Trophoblast cell (in vitro differentiated cells and primary cell): Measurements from ENCODE around the gene HNF4A.

Experiments used
- DNase-seq, 2 donors: peaks; one replicate each; pipeline ENCODE4 v3.0.0-alpha.2; 2016
- H2AFZ ChIP-seq: 2 replicates; pipeline ENCODE4 v1.6.1; 2013; ENCODE audit warnings: low read length, moderate library complexity, mild to moderate bottlenecking; ENCODE audit not compliant: insufficient read depth, poor library complexity
- H2AK5ac ChIP-seq: 2 replicates; pipeline ENCODE4 v1.6.1; 2013; ENCODE audit warnings: mild to moderate bottlenecking, low read length
- H2BK120ac ChIP-seq: 2 replicates; pipeline ENCODE4 v1.6.1; 2013; ENCODE audit warnings: low read length, mild to moderate bottlenecking, moderate library complexity; ENCODE audit not compliant: insufficient read depth, poor library complexity
- H2BK12ac ChIP-seq: 2 replicates; pipeline ENCODE4 v1.6.1; 2013; ENCODE audit warnings: mild to moderate bottlenecking, low read length, moderate library complexity
- H2BK5ac ChIP-seq: 2 replicates; pipeline ENCODE4 v1.6.1; 2013; ENCODE audit warnings: low read length, low read depth, moderate library complexity, mild to moderate bottlenecking; ENCODE audit not compliant: poor library complexity
- H3K14ac ChIP-seq: 2 replicates; pipeline ENCODE4 v1.6.1; 2013; ENCODE audit warnings: mild to moderate bottlenecking, low read length
- H3K18ac ChIP-seq: 2 replicates; pipeline ENCODE4 v1.6.1; 2013; ENCODE audit warnings: mild to moderate bottlenecking, low read length
- H3K23ac ChIP-seq: 2 replicates; pipeline ENCODE4 v1.6.1; 2013; ENCODE audit warnings: low read length
- H3K27ac ChIP-seq: 2 replicates; pipeline ENCODE4 v1.5.1; 2013; ENCODE audit warnings: low read depth, mild to moderate bottlenecking, inconsistent platforms, low read length, moderate library complexity
- H3K27me3 ChIP-seq: 2 replicates; pipeline ENCODE4 v1.6.1; 2013; ENCODE audit warnings: inconsistent platforms, mild to moderate bottlenecking, low read length, moderate library complexity; ENCODE audit not compliant: insufficient read depth
- H3K36me3 ChIP-seq, 2 experiments: 1 replicate in 1 of 2; 2 replicates in 1 of 2; pipeline ENCODE4 v1.6.1; 2013; ENCODE audit warnings: low read length in 2 of 2, mild to moderate bottlenecking in 2 of 2, moderate library complexity in 1 of 2; ENCODE audit not compliant: insufficient read depth in 2 of 2, control insufficient read depth in 1 of 2
- H3K4ac ChIP-seq: 2 replicates; pipeline ENCODE4 v1.6.1; 2013; ENCODE audit warnings: low read depth, mild to moderate bottlenecking, low read length, moderate library complexity
- H3K4me1 ChIP-seq, 2 experiments: 1 replicate in 1 of 2; 2 replicates in 1 of 2; pipeline ENCODE4 v1.6.1; 2013; ENCODE audit warnings: low read length in 2 of 2, mild to moderate bottlenecking in 2 of 2, moderate library complexity in 1 of 2; ENCODE audit not compliant: insufficient read depth in 2 of 2, control insufficient read depth in 1 of 2
- H3K4me2 ChIP-seq: 2 replicates; pipeline ENCODE4 v1.6.1; 2013; ENCODE audit warnings: inconsistent platforms, mild to moderate bottlenecking, low read length, moderate library complexity
- H3K4me3 ChIP-seq: 2 replicates; pipeline ENCODE4 v1.5.1; 2013; ENCODE audit warnings: mild to moderate bottlenecking, low read depth, low read length, inconsistent platforms
- H3K79me1 ChIP-seq: one replicate; pipeline ENCODE4 v1.6.1; 2013; ENCODE audit warnings: low read length
- H3K79me2 ChIP-seq: 2 replicates; pipeline ENCODE4 v1.6.1; 2013; ENCODE audit warnings: low read length, mild to moderate bottlenecking; ENCODE audit not compliant: control insufficient read depth, insufficient read depth, poor library complexity
- H3K9ac ChIP-seq: 2 replicates; pipeline ENCODE4 v1.6.1; 2013; ENCODE audit warnings: mild to moderate bottlenecking, low read length
- H3K9me3 ChIP-seq: 2 replicates; pipeline ENCODE4 v1.6.1; 2013; ENCODE audit warnings: low read depth, mild to moderate bottlenecking, control low read depth, inconsistent platforms, low read length; ENCODE audit not compliant: insufficient read depth
- H4K12ac ChIP-seq: 2 replicates; pipeline ENCODE4 v1.6.1; 2013; ENCODE audit warnings: low read depth, mild to moderate bottlenecking, low read length, moderate library complexity
- H4K8ac ChIP-seq: 2 replicates; pipeline ENCODE4 v1.6.1; 2013; ENCODE audit warnings: low read depth, mild to moderate bottlenecking, low read length, moderate library complexity
- H4K91ac ChIP-seq: one replicate; pipeline ENCODE4 v1.6.1; 2013; ENCODE audit warnings: low read depth, mild to moderate bottlenecking, low read length, moderate library complexity
- WGBS: extraction: QIAGEN DNeasy Blood & Tissue Kit; methylation state at CpG from one replicate; pipeline ENCODE4 v1.1.7; 2013; ENCODE audit warnings: missing lambda C conversion rate; ENCODE audit not compliant: insufficient read length, insufficient coverage; ENCODE audit errors: extremely low coverage; 5-methylcytosine and 5-hydroxymethylcytosine counted together

Gene HNF4A

DNA sequence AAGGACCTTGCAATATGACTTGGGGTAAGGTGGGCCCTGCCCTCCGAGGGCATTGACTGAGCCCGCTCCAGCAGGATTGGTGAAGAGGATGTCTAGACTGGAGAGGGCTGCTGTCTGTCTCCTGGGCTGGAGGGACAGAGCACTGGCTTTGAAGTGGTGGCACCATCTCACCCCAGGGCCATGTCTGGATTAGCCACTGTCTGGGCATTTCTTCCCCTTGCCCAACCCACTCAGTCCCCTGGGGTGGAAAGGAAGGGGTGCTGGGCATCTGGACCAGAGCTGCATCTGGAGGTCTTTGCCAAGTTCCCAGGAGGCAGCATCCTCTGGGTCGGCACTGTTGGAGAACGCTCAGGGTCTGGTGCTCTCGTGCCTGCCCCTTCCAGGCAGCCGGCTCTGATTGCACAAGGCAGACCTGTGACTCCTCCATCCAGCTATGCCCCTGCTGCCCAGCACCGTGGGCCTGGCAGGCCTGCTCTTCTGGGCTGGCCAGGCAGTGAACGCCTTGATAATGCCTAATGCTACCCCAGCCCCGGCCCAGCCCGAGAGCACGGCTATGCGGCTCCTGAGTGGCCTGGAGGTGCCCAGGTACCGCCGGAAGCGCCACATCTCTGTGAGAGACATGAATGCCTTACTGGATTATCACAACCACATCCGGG lies 18.6 kb upstream of the HNF4A start, which contains the start of gene R3HDML:
Gene R3HDML, plus strand, starts transcription at position 319 of the 656 bp plus-strand sequence. Its CDS starts 115 bp downstream, at position 434.
- H3K79me1 ChIP-seq = peaks cover 2% of the 10 kb centered on the region
- H3K14ac ChIP-seq = no peak within 1 kb of the TSS
- H3K9me3 ChIP-seq = no peaks in the 10 kb centered on the region
- no peak within 1 kb of the TSS for H3K18ac ChIP-seq
- H4K12ac ChIP-seq = no peak within 1 kb of the TSS
- no peak within 1 kb of the TSS for H3K27ac ChIP-seq
- no peaks in the 10 kb centered on the region for H3K27me3 ChIP-seq
- H3K4ac ChIP-seq = no peak within 1 kb of the TSS
- no peak within 1 kb of the TSS for H4K91ac ChIP-seq
- no peak within 1 kb of the TSS for H3K9ac ChIP-seq
- no peaks in the 10 kb centered on the region for H3K79me2 ChIP-seq
- H3K4me3 ChIP-seq = no peak within 1 kb of the TSS
- no peak within 1 kb of the TSS for H4K8ac ChIP-seq
- WGBS = no CpG with 5 or more reads among the region's 16 CpGs
- no peak within 1 kb of the TSS for H2BK120ac ChIP-seq
- H2AFZ ChIP-seq = no peak within 1 kb of the TSS
- DNase-seq = no peak
- peak within 1 kb of the TSS; percentile 27 for H2BK5ac ChIP-seq
- H3K23ac ChIP-seq = no peak within 1 kb of the TSS
- no peak within 1 kb of the TSS for H2BK12ac ChIP-seq
- H2AK5ac ChIP-seq = no peak within 1 kb of the TSS
- H3K36me3 ChIP-seq = no peaks in the 10 kb centered on the region
- H3K4me1 ChIP-seq = peaks cover 2 to 24% of the 10 kb centered on the region in 2 experiments
- H3K4me2 ChIP-seq = no peak within 1 kb of the TSS

- Histone ChIP-seq H3K14ac (no peak overlapping the region), H4K12ac (no peak overlapping the region), H3K27me3 (no peaks in the 10 kb centered on the region), H4K91ac (no peak overlapping the region), H3K79me2 (no peaks in the 10 kb centered on the region), H3K4me3 (no peak overlapping the region), H3K23ac (no peak overlapping the region), H3K18ac (no peak overlapping the region), H2AK5ac (no peak overlapping the region), H2BK120ac (no peak overlapping the region), H3K4ac (no peak overlapping the region), H3K79me1 (no peaks in the 10 kb centered on the region), H2AFZ (no peak overlapping the region), H3K9ac (no peak overlapping the region), H3K4me1 (no peaks in the 10 kb centered on the region), H3K4me2 (no peak overlapping the region), H2BK12ac (no peak overlapping the region), H4K8ac (no peak overlapping the region), H3K36me3 (no peaks in the 10 kb centered on the region), H3K9me3 (no peaks in the 10 kb centered on the region), H2BK5ac (no peak overlapping the region), H3K27ac (no peak overlapping the region)
- DNase-seq = no peak
- WGBS = no CpG with 5 or more reads among the region's 6 CpGs
These were observed 13.3 kb upstream of the HNF4A start for GRCh38 chr20:44342248-44342647.

GRCh38 chr20:44343162-44343675 lies 12.3 kb upstream of the HNF4A start:
- Histone ChIP-seq H3K4me3 (no peak overlapping the region), H2BK12ac (no peak overlapping the region), H4K91ac (no peak overlapping the region), H4K12ac (no peak overlapping the region), H3K4ac (no peak overlapping the region), H3K23ac (no peak overlapping the region), H3K36me3 (no peaks in the 10 kb centered on the region), H3K18ac (no peak overlapping the region), H4K8ac (no peak overlapping the region), H3K79me2 (no peaks in the 10 kb centered on the region), H3K79me1 (no peaks in the 10 kb centered on the region), H3K4me2 (no peak overlapping the region), H3K4me1 (no peaks in the 10 kb centered on the region), H2BK120ac (no peak overlapping the region), H3K27ac (no peak overlapping the region), H2AFZ (no peak overlapping the region), H3K9me3 (no peaks in the 10 kb centered on the region), H3K27me3 (no peaks in the 10 kb centered on the region), H2AK5ac (no peak overlapping the region), H2BK5ac (no peak overlapping the region), H3K14ac (no peak overlapping the region), H3K9ac (no peak overlapping the region)
- DNase-seq = no peak
- WGBS = no CpG with 5 or more reads among the region's 12 CpGs

DNA sequence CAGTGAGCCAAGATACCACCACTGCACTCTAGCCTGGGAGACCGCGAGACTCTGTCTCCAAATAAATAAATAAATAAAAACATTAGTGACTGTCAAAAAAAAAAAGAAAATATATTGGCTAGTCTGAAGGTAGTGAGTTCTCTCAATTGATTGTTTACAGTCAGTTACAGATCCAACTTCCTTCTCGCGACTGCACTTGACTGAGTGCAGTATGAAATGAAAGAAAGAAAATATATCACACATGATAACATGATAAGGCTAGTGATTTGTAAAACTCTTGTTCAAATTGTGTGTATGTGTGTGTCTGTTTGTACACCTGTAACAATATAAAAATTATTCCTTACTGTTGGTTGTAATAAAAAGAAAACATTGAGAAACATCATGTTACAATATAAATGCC lies 10.8 kb upstream of the HNF4A start:
- no peaks in the 10 kb centered on the region for H3K4me1 ChIP-seq
- H3K27me3 ChIP-seq = no peaks in the 10 kb centered on the region

More for the DNA sequence above, 10.8 kb upstream of the HNF4A start:
- H4K91ac ChIP-seq = no peak overlapping the region
- no peaks in the 10 kb centered on the region for H3K79me1 ChIP-seq
- H2BK120ac ChIP-seq = no peak overlapping the region
- no peak overlapping the region for H4K8ac ChIP-seq
- no peak overlapping the region for H2BK5ac ChIP-seq
- no peak overlapping the region for H3K18ac ChIP-seq
- WGBS = no CpG with 5 or more reads among the region's 4 CpGs
- no peak overlapping the region for H3K9ac ChIP-seq
- H3K79me2 ChIP-seq = no peaks in the 10 kb centered on the region
- no peak overlapping the region for H2AK5ac ChIP-seq
- no peak overlapping the region for H3K14ac ChIP-seq
- no peak overlapping the region for H3K4me2 ChIP-seq
- no peak for DNase-seq
- H3K27ac ChIP-seq = no peak overlapping the region
- H2AFZ ChIP-seq = no peak overlapping the region
- no peaks in the 10 kb centered on the region for H3K36me3 ChIP-seq
- no peak overlapping the region for H3K4ac ChIP-seq
- no peak overlapping the region for H3K4me3 ChIP-seq
- no peaks in the 10 kb centered on the region for H3K9me3 ChIP-seq
- H4K12ac ChIP-seq = no peak overlapping the region
- no peak overlapping the region for H2BK12ac ChIP-seq
- H3K23ac ChIP-seq = no peak overlapping the region
